GM12891 (cell line): ENCODE results near the gene FARP1.

Source experiments
- DNase-seq: peaks from one replicate; pipeline ENCODE4 v3.0.0; 2011; ENCODE audit warnings: low spot score; ENCODE audit not compliant: insufficient read length
- FAIRE-seq: peaks from 2 replicates; lab custom pipeline; 2011; peaks lifted over from hg19 to GRCh38; lab: Jason Lieb, UNC
- PAX5 ChIP-seq: IDR thresholded peaks from 2 replicates; pipeline ENCODE4 v1.6.1; 2011; ENCODE audit warnings: low read length, moderate library complexity, mild to moderate bottlenecking; ENCODE audit not compliant: insufficient read depth, severe bottlenecking
- POLR2A ChIP-seq: IDR thresholded peaks from 2 replicates; pipeline ENCODE4 v1.6.1; 2011; ENCODE audit warnings: low read depth, low read length, control low read depth
- POLR2AphosphoS5 ChIP-seq: IDR thresholded peaks from 2 replicates; pipeline ENCODE4 v1.6.1; 2011; ENCODE audit warnings: low read depth, low read length, control low read depth
- POU2F2 ChIP-seq: IDR thresholded peaks from 2 replicates; pipeline ENCODE4 v1.6.1; 2011; ENCODE audit warnings: low read depth, mild to moderate bottlenecking, control low read depth, low read length, moderate library complexity
- SPI1 ChIP-seq: IDR thresholded peaks from 2 replicates; pipeline ENCODE4 v1.6.1; 2011; ENCODE audit warnings: low read depth, low read length, control low read depth
- TAF1 ChIP-seq: IDR thresholded peaks from 2 replicates; pipeline ENCODE4 v1.6.1; 2011; ENCODE audit warnings: low read depth, low read length, control low read depth

The FARP1 gene

GRCh38 chr13:98435376-98435775 is 292.5 kb downstream of the FARP1 start:
- FAIRE-seq (no peak), DNase-seq (no peak)
- TF ChIP-seq TAF1: no peak
- no peak for TF ChIP-seq PAX5
- TF ChIP-seq POLR2A: no peak
- TF ChIP-seq POLR2AphosphoS5: no peak
- no peak for TF ChIP-seq SPI1
- no peak for TF ChIP-seq POU2F2

- FAIRE-seq: no peak
- TF ChIP-seq TAF1 (no peak), POU2F2 (no peak), POLR2AphosphoS5 (no peak), SPI1 (no peak), POLR2A (no peak), PAX5 (no peak)
- no peak for DNase-seq
Measured at GRCh38 chr13:98436233-98436910, 293.5 kb downstream of the FARP1 start.

- TF ChIP-seq POLR2A: no peak
- FAIRE-seq: no peak
- no peak for DNase-seq
Measured at GRCh38 chr13:98438246-98439125, 295.6 kb downstream of the FARP1 start.

GRCh38 chr13:98439126-98439828 is 296.4 kb downstream of the FARP1 start:
- DNase-seq (no peak), FAIRE-seq (no peak)
- TF ChIP-seq TAF1 (no peak), POU2F2 (no peak), PAX5 (no peak), POLR2A (no peak), POLR2AphosphoS5 (no peak), SPI1 (no peak)

- TF ChIP-seq POLR2AphosphoS5 (no peak), SPI1 (no peak), POU2F2 (no peak), TAF1 (no peak), PAX5 (no peak), POLR2A (no peak)
- no peak for FAIRE-seq
- no peak for DNase-seq
Measured at GRCh38 chr13:98439896-98440295, 297.0 kb downstream of the FARP1 start.

GRCh38 chr13:98440390-98441055 is 297.6 kb downstream of the FARP1 start:
- FAIRE-seq (no peak), DNase-seq (no peak)
- no peak for TF ChIP-seq PAX5
- TF ChIP-seq POU2F2: no peak
- TF ChIP-seq SPI1: no peak
- TF ChIP-seq TAF1: no peak
- TF ChIP-seq POLR2AphosphoS5: no peak
- no peak for TF ChIP-seq POLR2A

GRCh38 chr13:98441056-98441676 is 298.3 kb downstream of the FARP1 start:
- no peak for TF ChIP-seq POLR2A
- FAIRE-seq (no peak), DNase-seq (no peak)

GRCh38 chr13:98442391-98443230 is 299.7 kb downstream of the FARP1 start:
- DNase-seq (no peak), FAIRE-seq (no peak)
- TF ChIP-seq PAX5 (no peak), POLR2AphosphoS5 (no peak), POLR2A (no peak), POU2F2 (no peak)
